HPDE6-E6E7 (cell line): ENCODE data around the gene LRRC58.
"Not testable (repeated sequence)": the region's sequence is repeated elsewhere in the genome, so short reads cannot be mapped to it uniquely, and the experiment has no call there.

Experiments used
- DNase-seq: peaks from one replicate; pipeline ENCODE4 v3.0.0; 2011; ENCODE audit warnings: missing footprints; ENCODE audit errors: extremely low spot score

The LRRC58 gene

GRCh38 chr3:120348991-120349854, at the start of gene LRRC58:
Gene LRRC58 (minus strand): TSS chr3:120349354. CDS start chr3:120349243, 111 bp downstream.
- DNase-seq = peak; percentile 82

GRCh38 chr3:120396469-120396868, 47.3 kb upstream of the LRRC58 start:
- no peak for DNase-seq

- no peak for DNase-seq
Observed at GRCh38 chr3:120394347-120394746, 45.2 kb upstream of the LRRC58 start.

- no peak for DNase-seq
Observed at GRCh38 chr3:120393761-120394160, 44.6 kb upstream of the LRRC58 start.

GRCh38 chr3:120393243-120393642, 44.1 kb upstream of the LRRC58 start:
- no peak for DNase-seq

- DNase-seq = no peak
Observed at GRCh38 chr3:120382941-120383447, 33.8 kb upstream of the LRRC58 start.

GRCh38 chr3:120381503-120381902, 32.3 kb upstream of the LRRC58 start:
- no peak for DNase-seq

GRCh38 chr3:120377948-120378347, 28.8 kb upstream of the LRRC58 start:
- DNase-seq = not testable (repeated sequence)

- no peak for DNase-seq
Observed at GRCh38 chr3:120370463-120370862, 21.3 kb upstream of the LRRC58 start.

GRCh38 chr3:120369037-120369467, 19.9 kb upstream of the LRRC58 start:
- no peak for DNase-seq

- no peak for DNase-seq
Observed at GRCh38 chr3:120368172-120368571, 19.0 kb upstream of the LRRC58 start.

- no peak for DNase-seq
Observed at GRCh38 chr3:120364821-120365220, 15.7 kb upstream of the LRRC58 start.

- no peak for DNase-seq
Observed at GRCh38 chr3:120364101-120364500, 14.9 kb upstream of the LRRC58 start.

GRCh38 chr3:120357807-120358206, 8.7 kb upstream of the LRRC58 start:
- DNase-seq = no peak

GRCh38 chr3:120355486-120355885, 6.3 kb upstream of the LRRC58 start:
- DNase-seq = no peak

- no peak for DNase-seq
Observed at GRCh38 chr3:120353463-120353862, 4.3 kb upstream of the LRRC58 start.

GRCh38 chr3:120352017-120352416, 2.9 kb upstream of the LRRC58 start:
- DNase-seq = no peak

- DNase-seq = no peak
Observed at GRCh38 chr3:120350401-120350941, 1.3 kb upstream of the LRRC58 start.

- DNase-seq = no peak
Observed at GRCh38 chr3:120349855-120350125, 636 bp upstream of the LRRC58 start.

- peak; percentile 29 for DNase-seq
Observed at GRCh38 chr3:120348065-120348990, 826 bp downstream of the LRRC58 start.

- no peak for DNase-seq
Observed at GRCh38 chr3:120344349-120344748, 4.8 kb downstream of the LRRC58 start.

- DNase-seq = no peak
Observed at GRCh38 chr3:120341658-120342346, 7.4 kb downstream of the LRRC58 start.
